Adrenal gland (tissue), 12 donors: ENCODE data around the gene PREPL. TPM values are rescaled to one million over a fixed set of nuclear protein-coding genes. Genes with fewer than 3 reads are reported as not detected.

Source experiments
- DNase-seq, 7 donors: peaks; one replicate each; pipeline ENCODE4 v3.0.0-alpha.2; 2019 to 2020
- H3K27ac ChIP-seq, 5 donors: fragments of 200-600 bp; sonication (generic) in 4 of 5; 1 replicate in 3 of 5; 2 replicates in 2 of 5; pipeline versions ENCODE4 v1.5.1 to v1.8.0; 2016 to 2020; ENCODE audit warnings: mild to moderate bottlenecking in 1 of 5
- H3K27me3 ChIP-seq: fragments of 200-600 bp; 2 replicates; pipeline ENCODE4 v1.8.0; 2021
- H3K36me3 ChIP-seq, 2 donors: fragments of 200-600 bp; replicated peaks in 1 of 2; 1 replicate in 1 of 2; 2 replicates in 1 of 2; pipeline versions ENCODE4 v1.5.1 to v1.8.0; 2018 to 2022
- H3K4me1 ChIP-seq, 2 donors: fragments of 200-600 bp; replicated peaks in 1 of 2; 1 replicate in 1 of 2; 2 replicates in 1 of 2; pipeline versions ENCODE4 v1.5.1 to v1.8.0; 2018 to 2021
- H3K4me3 ChIP-seq, 4 donors: fragments of 200-600 bp; sonication (generic) in 3 of 4; one replicate each; pipeline ENCODE4 v1.5.1; 2016 to 2018
- H3K9me3 ChIP-seq, 3 donors: fragments of 200-600 bp; sonication (generic) in 1 of 3; replicated peaks in 1 of 3; 1 replicate in 2 of 3; 2 replicates in 1 of 3; pipeline versions ENCODE4 v1.5.1 to v1.8.0; 2016 to 2021
- POLR2A ChIP-seq, 2 donors: fragments of 450-650 bp; IDR thresholded peaks; one replicate each; pipeline ENCODE4 v1.6.1; 2017; ENCODE audit warnings: antibody characterized with exemption in 2 of 2, mild to moderate bottlenecking in 2 of 2, moderate library complexity in 1 of 2
- WGBS, 4 donors: extraction: QIAGEN DNeasy Blood & Tissue Kit in 2 of 4; methylation state at CpG; one replicate each; pipeline versions ENCODE4 v1.1.5 to v1.1.7; 2013 to 2017; 5-methylcytosine and 5-hydroxymethylcytosine counted together
- intact Hi-C, 2 donors: fragments of 100-400 bp; cut with DNase I; formaldehyde crosslinking; loops; one replicate each; pipeline versions ENCODE4 v1.14.1 to v1.15.0; 2022 to 2023
- polyA plus RNA-seq, 3 donors: library from polyadenylated mRNA; stranded (reverse); fragments of 200-250 nt in 2 of 3; fragments of 350-450 nt in 1 of 3; fragmentation: Illumina TruSeq in 1 of 3; extraction: RNeasy Lipid Tissue Mini Kit (QIAGEN cat#74804) in 1 of 3; gene quantifications; one replicate each; pipeline ENCODE4 v1.2.3, GENCODE V29; 2013 to 2014
- total RNA-seq, 9 donors: library from RNA; depleted of rRNA in 4 of 9; stranded (reverse); fragments of >200 nt in 4 of 9; fragments of 120-200 nt in 1 of 9; fragmentation: NEBNext Ultra II Directional in 1 of 9; extraction: Animal tissue kit (Norgen Biotek cat#: 25700) in 1 of 9; gene quantifications; one replicate each; pipeline versions ENCODE4 v1.1.0 to v1.2.4, GENCODE V29; 2013 to 2023
- TF ChIP-seq, protein P1 (sequence below), 6 experiments: fragments of 450-650 bp in 4 of 6; fragments of 200-600 bp in 2 of 6; sonication (generic) in 1 of 6; IDR thresholded peaks; 1 replicate in 5 of 6; 2 replicates in 1 of 6; pipeline versions ENCODE4 v1.5.1 to v1.8.0; 2016 to 2021; ENCODE audit warnings: antibody characterized with exemption in 6 of 6, mild to moderate bottlenecking in 2 of 6, moderate library complexity in 1 of 6
- donor health status: healthy with polysubstance abuse.
- donor health status: Bipolar disorder and iron deficiency.
- donor health status: DM: yes; HTN: yes; CAD: no.
- donor health status: DM: no; HTN: no; CAD: no.
- donor health status: DM: no; HTN: no; CAD: no.
- donor health status: DM: yes; HTN: yes; CAD: no.

PREPL gene
- total and polyA plus RNA-seq, 12 donors: 8.3 to 122 (median 61.6) TPM

GRCh38 chr2:44372246-44372645 is 11.0 kb upstream of the PREPL start:
- Histone ChIP-seq H3K27me3 (no peaks in the 10 kb centered on the region), H3K4me3 (no peak overlapping the region), H3K9me3 (peaks cover 0 to 5% (median 0%) of the 10 kb centered on the region in 3 donors), H3K27ac (no peak overlapping the region), H3K36me3 (no peaks in the 10 kb centered on the region), H3K4me1 (no peaks in the 10 kb centered on the region)
- WGBS, 4 donors: 92 to 97% (median 96%) methylated on average over 3 of the region's 3 CpGs
- intact Hi-C loops: no loop called here
- no peak for DNase-seq
- TF ChIP-seq POLR2A (IDR thresholded peaks at IDR 0.05): no peak
- TF ChIP-seq, protein P1, sequence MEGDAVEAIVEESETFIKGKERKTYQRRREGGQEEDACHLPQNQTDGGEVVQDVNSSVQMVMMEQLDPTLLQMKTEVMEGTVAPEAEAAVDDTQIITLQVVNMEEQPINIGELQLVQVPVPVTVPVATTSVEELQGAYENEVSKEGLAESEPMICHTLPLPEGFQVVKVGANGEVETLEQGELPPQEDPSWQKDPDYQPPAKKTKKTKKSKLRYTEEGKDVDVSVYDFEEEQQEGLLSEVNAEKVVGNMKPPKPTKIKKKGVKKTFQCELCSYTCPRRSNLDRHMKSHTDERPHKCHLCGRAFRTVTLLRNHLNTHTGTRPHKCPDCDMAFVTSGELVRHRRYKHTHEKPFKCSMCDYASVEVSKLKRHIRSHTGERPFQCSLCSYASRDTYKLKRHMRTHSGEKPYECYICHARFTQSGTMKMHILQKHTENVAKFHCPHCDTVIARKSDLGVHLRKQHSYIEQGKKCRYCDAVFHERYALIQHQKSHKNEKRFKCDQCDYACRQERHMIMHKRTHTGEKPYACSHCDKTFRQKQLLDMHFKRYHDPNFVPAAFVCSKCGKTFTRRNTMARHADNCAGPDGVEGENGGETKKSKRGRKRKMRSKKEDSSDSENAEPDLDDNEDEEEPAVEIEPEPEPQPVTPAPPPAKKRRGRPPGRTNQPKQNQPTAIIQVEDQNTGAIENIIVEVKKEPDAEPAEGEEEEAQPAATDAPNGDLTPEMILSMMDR (IDR thresholded peaks at IDR 0.05): no peak

GRCh38 chr2:44371445-44371844 is 10.2 kb upstream of the PREPL start:
- H3K36me3 ChIP-seq: no peaks in the 10 kb centered on the region
- no peak for DNase-seq
- no peaks in the 10 kb centered on the region for H3K27me3 ChIP-seq
- no peak for TF ChIP-seq POLR2A (IDR thresholded peaks at IDR 0.05)
- TF ChIP-seq, protein P1 (IDR thresholded peaks at IDR 0.05): no peak
- no peak overlapping the region for H3K4me3 ChIP-seq
- H3K4me1 ChIP-seq: no peaks in the 10 kb centered on the region
- H3K9me3 ChIP-seq: peaks cover 0 to 5% (median 0%) of the 10 kb centered on the region in 3 donors
- no peak overlapping the region for H3K27ac ChIP-seq
- intact Hi-C loops: no loop called here

GRCh38 chr2:44369392-44369791 is 8.1 kb upstream of the PREPL start:
- DNase-seq: no peak
- no peaks in the 10 kb centered on the region for H3K4me1 ChIP-seq
- H3K4me3 ChIP-seq: no peak overlapping the region
- intact Hi-C loops: no loop called here
- no peak for TF ChIP-seq POLR2A (IDR thresholded peaks at IDR 0.05)
- TF ChIP-seq, protein P1 (IDR thresholded peaks at IDR 0.05): no peak
- no peak overlapping the region for H3K27ac ChIP-seq
- no peaks in the 10 kb centered on the region for H3K27me3 ChIP-seq
- no peaks in the 10 kb centered on the region for H3K36me3 ChIP-seq
- peaks cover 0 to 5% (median 0%) of the 10 kb centered on the region in 3 donors for H3K9me3 ChIP-seq

DNA sequence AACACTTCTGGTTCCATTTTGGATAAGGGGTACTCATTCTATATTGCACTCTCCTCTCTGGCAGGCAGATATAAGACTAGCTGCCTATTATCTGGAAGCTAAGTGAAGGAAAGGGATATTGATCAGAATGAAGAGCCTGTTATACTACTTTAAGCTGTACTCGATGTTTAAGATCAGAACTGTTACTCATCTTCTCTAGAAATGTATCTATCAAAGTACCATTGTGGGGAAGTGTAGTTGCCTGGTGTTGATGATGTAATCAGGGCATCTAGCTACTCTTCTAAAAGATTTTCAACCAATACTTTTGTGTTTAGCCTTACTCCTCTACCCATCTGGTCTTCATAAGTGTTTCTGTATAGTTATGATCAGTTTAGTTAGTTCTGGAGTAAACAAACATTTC is 6.3 kb upstream of the PREPL start:
- no peak overlapping the region for H3K27ac ChIP-seq
- no peaks in the 10 kb centered on the region for H3K9me3 ChIP-seq
- WGBS, 4 donors: 88 to 97% (median 95%) methylated on average over 1 of the region's 1 CpG
- no peak overlapping the region for H3K4me3 ChIP-seq
- no peaks in the 10 kb centered on the region for H3K36me3 ChIP-seq
- intact Hi-C loops: no loop called here
- no peak for DNase-seq
- TF ChIP-seq POLR2A (IDR thresholded peaks at IDR 0.05): no peak
- TF ChIP-seq, protein P1 (IDR thresholded peaks at IDR 0.05): no peak
- no peaks in the 10 kb centered on the region for H3K27me3 ChIP-seq
- H3K4me1 ChIP-seq: no peaks in the 10 kb centered on the region
